Measurements from ENCODE around the gene PRICKLE2. TPM values are rescaled to one million over a fixed set of nuclear protein-coding genes. Genes with fewer than 3 reads are reported as not detected.

PRICKLE2 gene
- total RNA-seq, 1 experiment from 2014 or later, result 1.9 TPM

DNA sequence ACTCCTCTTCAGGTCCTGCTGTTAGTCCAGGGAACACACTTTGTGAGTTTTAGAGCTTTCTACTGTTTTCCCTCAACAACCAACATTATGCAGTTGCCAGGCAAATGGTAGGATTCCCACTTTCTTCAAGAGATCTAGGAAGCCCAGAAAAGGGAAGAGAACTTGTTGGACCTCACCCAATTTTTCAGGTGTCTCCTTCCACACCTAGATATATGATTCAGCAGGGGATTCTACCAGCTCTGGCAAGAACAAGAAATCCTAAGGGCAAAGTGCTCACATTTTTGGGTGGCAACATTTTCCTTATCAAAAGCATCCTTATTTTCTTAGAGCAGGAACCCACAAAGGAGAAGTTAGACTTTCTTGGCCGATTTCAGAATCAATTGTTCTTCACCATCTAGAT is 57.4 kb downstream of the PRICKLE2 start:
- TF ChIP-seq, protein P1, sequence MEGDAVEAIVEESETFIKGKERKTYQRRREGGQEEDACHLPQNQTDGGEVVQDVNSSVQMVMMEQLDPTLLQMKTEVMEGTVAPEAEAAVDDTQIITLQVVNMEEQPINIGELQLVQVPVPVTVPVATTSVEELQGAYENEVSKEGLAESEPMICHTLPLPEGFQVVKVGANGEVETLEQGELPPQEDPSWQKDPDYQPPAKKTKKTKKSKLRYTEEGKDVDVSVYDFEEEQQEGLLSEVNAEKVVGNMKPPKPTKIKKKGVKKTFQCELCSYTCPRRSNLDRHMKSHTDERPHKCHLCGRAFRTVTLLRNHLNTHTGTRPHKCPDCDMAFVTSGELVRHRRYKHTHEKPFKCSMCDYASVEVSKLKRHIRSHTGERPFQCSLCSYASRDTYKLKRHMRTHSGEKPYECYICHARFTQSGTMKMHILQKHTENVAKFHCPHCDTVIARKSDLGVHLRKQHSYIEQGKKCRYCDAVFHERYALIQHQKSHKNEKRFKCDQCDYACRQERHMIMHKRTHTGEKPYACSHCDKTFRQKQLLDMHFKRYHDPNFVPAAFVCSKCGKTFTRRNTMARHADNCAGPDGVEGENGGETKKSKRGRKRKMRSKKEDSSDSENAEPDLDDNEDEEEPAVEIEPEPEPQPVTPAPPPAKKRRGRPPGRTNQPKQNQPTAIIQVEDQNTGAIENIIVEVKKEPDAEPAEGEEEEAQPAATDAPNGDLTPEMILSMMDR (IDR thresholded peaks at IDR 0.05; ENCODE audit: unreplicated experiment), result no peak
- intact Hi-C loops (cut with micrococcal nuclease; ENCODE audit: unreplicated experiment), result no loop called here
- H3K4me1 Mint-ChIP-seq (ENCODE audit: low read depth, unreplicated experiment), result peaks cover 12% of the 10 kb centered on the region
- peaks cover 5% of the 10 kb centered on the region for H3K36me3 Mint-ChIP-seq (ENCODE audit: insufficient read depth, unreplicated experiment)
- H3K9me3 Mint-ChIP-seq (ENCODE audit: low read depth, unreplicated experiment), result no peaks in the 10 kb centered on the region
- H3K27ac Mint-ChIP-seq (ENCODE audit: unreplicated experiment), result no peak overlapping the region
- no TSS peak for BruUV-seq (replicated peaks)
- H3K27me3 Mint-ChIP-seq (ENCODE audit: unreplicated experiment), result no peaks in the 10 kb centered on the region
- no peak for DNase-seq
- no peak overlapping the region for H3K4me3 Mint-ChIP-seq (ENCODE audit: low read depth, unreplicated experiment)
- CTCF ChIA-PET, result no interaction called here

DNA sequence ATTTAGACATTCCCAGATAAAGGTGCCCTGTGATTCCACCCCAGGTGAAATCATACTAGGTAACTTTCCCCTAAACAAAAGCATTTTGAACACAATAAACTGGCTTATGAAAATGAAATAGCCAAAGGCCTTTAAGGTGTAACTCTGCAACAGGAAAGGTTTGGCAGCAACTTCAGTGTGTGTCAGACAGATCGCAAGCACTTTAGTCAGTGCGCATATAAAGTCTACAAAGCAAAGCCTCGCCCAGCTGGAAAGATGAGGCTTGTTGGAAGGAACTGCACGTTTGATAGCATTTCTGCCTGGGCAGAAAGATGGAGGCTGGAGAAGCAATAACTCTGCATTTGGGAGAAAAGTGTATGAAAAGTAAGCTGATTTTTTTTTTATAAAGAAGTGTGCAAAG is 57.9 kb downstream of the PRICKLE2 start:
- no peak for DNase-seq
- peaks cover 5% of the 10 kb centered on the region for H3K36me3 Mint-ChIP-seq (ENCODE audit: insufficient read depth, unreplicated experiment)
- intact Hi-C loops (cut with micrococcal nuclease; ENCODE audit: unreplicated experiment), result no loop called here
- no peaks in the 10 kb centered on the region for H3K9me3 Mint-ChIP-seq (ENCODE audit: low read depth, unreplicated experiment)
- BruUV-seq (replicated peaks), result no TSS peak
- H3K27me3 Mint-ChIP-seq (ENCODE audit: unreplicated experiment), result no peaks in the 10 kb centered on the region
- CTCF ChIA-PET, result no interaction called here
- TF ChIP-seq, protein P1 (IDR thresholded peaks at IDR 0.05; ENCODE audit: unreplicated experiment), result no peak
- no peak overlapping the region for H3K4me3 Mint-ChIP-seq (ENCODE audit: low read depth, unreplicated experiment)
- peaks cover 11% of the 10 kb centered on the region for H3K4me1 Mint-ChIP-seq (ENCODE audit: low read depth, unreplicated experiment)
- H3K27ac Mint-ChIP-seq (ENCODE audit: unreplicated experiment), result no peak overlapping the region

DNA sequence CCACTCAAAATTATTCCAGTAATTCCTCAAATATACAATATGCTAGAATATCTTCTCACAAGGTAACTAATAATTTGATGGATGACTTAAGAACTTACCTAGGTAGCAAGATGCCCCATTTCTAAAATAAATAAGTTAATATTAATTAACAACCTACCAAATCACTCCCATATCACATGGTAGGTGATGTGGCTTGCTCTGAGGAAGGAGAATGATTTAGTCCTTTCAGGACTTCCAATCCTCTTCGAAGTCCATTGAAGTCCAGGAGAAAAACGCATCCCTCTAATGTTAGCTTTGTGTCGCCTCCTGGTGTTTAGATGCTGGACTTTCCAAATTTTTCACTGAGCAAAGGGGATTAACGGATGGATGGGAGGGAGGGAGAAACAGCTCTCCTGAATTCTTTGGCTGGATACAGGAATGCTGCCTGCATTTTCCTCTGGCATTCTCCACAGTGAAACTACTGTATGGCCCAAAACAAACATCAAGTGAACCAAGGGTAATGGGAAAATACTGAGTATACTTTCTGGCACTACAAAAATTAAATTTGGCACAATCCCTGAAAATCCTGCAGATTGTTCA is 58.6 kb downstream of the PRICKLE2 start:
- BruUV-seq (replicated peaks), result no TSS peak
- TF ChIP-seq, protein P1 (IDR thresholded peaks at IDR 0.05; ENCODE audit: unreplicated experiment), result no peak
- intact Hi-C loops (cut with micrococcal nuclease; ENCODE audit: unreplicated experiment), result no loop called here

DNA sequence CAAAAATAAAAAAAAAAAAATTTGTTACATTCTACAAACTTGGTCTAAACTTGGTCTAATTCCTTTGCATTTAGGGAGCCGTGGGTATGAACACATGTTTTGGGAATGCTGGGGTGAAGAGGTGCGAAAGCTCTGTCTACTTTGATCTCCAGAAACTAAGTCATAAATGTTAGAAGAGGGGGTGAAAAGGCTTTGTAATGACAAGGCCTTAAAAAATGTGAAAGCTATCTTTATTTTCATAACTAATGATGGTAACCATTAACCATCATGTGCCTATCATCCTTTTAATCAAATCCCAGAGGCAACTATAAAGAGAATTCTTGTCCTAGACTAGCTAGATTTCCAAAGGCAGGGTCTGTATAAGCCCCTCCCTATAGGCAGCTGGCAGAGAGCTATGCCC is 60.9 kb downstream of the PRICKLE2 start:
- Mint-ChIP-seq H3K4me1 (ENCODE audit: low read depth, unreplicated experiment) (peaks cover 25% of the 10 kb centered on the region), H3K27me3 (ENCODE audit: unreplicated experiment) (no peaks in the 10 kb centered on the region), H3K27ac (ENCODE audit: unreplicated experiment) (no peak overlapping the region), H3K9me3 (ENCODE audit: low read depth, unreplicated experiment) (no peaks in the 10 kb centered on the region), H3K4me3 (ENCODE audit: low read depth, unreplicated experiment) (no peak overlapping the region), H3K36me3 (ENCODE audit: insufficient read depth, unreplicated experiment) (peaks cover 5% of the 10 kb centered on the region)
- TF ChIP-seq, protein P1 (IDR thresholded peaks at IDR 0.05; ENCODE audit: unreplicated experiment), result no peak
- DNase-seq, result no peak
- intact Hi-C loops (cut with micrococcal nuclease; ENCODE audit: unreplicated experiment), result no loop called here
- CTCF ChIA-PET, result no interaction called here
- BruUV-seq (replicated peaks), result no TSS peak

More for the DNA sequence above, 58.6 kb downstream of the PRICKLE2 start:
- DNase-seq, result no peak
- no peaks in the 10 kb centered on the region for H3K27me3 Mint-ChIP-seq (ENCODE audit: unreplicated experiment)
- H3K9me3 Mint-ChIP-seq (ENCODE audit: low read depth, unreplicated experiment), result no peaks in the 10 kb centered on the region
- CTCF ChIA-PET, result no interaction called here
- no peak overlapping the region for H3K4me3 Mint-ChIP-seq (ENCODE audit: low read depth, unreplicated experiment)
- H3K36me3 Mint-ChIP-seq (ENCODE audit: insufficient read depth, unreplicated experiment), result peaks cover 5% of the 10 kb centered on the region
- no peak overlapping the region for H3K27ac Mint-ChIP-seq (ENCODE audit: unreplicated experiment)
- H3K4me1 Mint-ChIP-seq (ENCODE audit: low read depth, unreplicated experiment), result peaks cover 16% of the 10 kb centered on the region

Measured in Calu3 (cell line).